H1 (cell line): Measurements from ENCODE around the gene SOST. TPM values are rescaled to one million over a fixed set of nuclear protein-coding genes. Genes with fewer than 3 reads are reported as not detected.

Source experiments
- CTCF ChIA-PET: fragments of 300-600 bp; sonication (Branson Sonifier 250); formaldehyde crosslinking; loops from one replicate; lab custom pipeline; 2021; ENCODE audit not compliant: partially characterized antibody; lab: Charles Lee
- POLR2A ChIA-PET: fragments of 300-600 bp; sonication (Branson Sonifier 250); formaldehyde crosslinking; loops from one replicate; lab custom pipeline; 2021; ENCODE audit warnings: inconsistent platforms; ENCODE audit not compliant: partially characterized antibody; lab: Charles Lee
- DNase-seq, 2 experiments: peaks; one replicate each; pipeline versions ENCODE4 v3.0.0 to v3.0.0-alpha.2; 2010 to 2022; ENCODE audit warnings: low spot score in 2 of 2, low read depth in 1 of 2, mixed read lengths in 1 of 2
- FAIRE-seq: peaks from 2 replicates; lab custom pipeline; 2011; peaks lifted over from hg19 to GRCh38; lab: Jason Lieb, UNC
- H2AFZ ChIP-seq: 2 replicates; pipeline ENCODE4 v1.8.1; 2012; ENCODE audit warnings: low read length, inconsistent platforms
- H2AK5ac ChIP-seq: 2 replicates; pipeline ENCODE4 v1.6.1; 2013; ENCODE audit warnings: low read depth, low read length
- H2BK120ac ChIP-seq: replicated peaks from 2 replicates; pipeline ENCODE3; 2013; ENCODE audit warnings: low read depth, low read length, inconsistent platforms
- H2BK12ac ChIP-seq: 2 replicates; pipeline ENCODE4 v1.6.1; 2013; ENCODE audit warnings: low read depth, low read length
- H2BK15ac ChIP-seq: 2 replicates; pipeline ENCODE4 v1.6.1; 2013; ENCODE audit warnings: low read length
- H2BK20ac ChIP-seq: 2 replicates; pipeline ENCODE4 v1.6.1; 2013; ENCODE audit warnings: low read length
- H2BK5ac ChIP-seq: 2 replicates; pipeline ENCODE4 v1.6.1; 2013; ENCODE audit warnings: low read depth, low read length
- H3K14ac ChIP-seq: 2 replicates; pipeline ENCODE4 v1.6.1; 2013; ENCODE audit warnings: inconsistent platforms; ENCODE audit not compliant: insufficient read length
- H3K18ac ChIP-seq: 2 replicates; pipeline ENCODE4 v1.6.1; 2013; ENCODE audit warnings: low read length; ENCODE audit errors: extremely low read depth
- H3K23ac ChIP-seq: 2 replicates; pipeline ENCODE4 v1.6.1; 2013; ENCODE audit warnings: inconsistent platforms; ENCODE audit not compliant: insufficient read length
- H3K23me2 ChIP-seq: 2 replicates; pipeline ENCODE4 v1.6.1; 2013; ENCODE audit warnings: low read depth, low read length
- H3K27ac ChIP-seq: 2 replicates; pipeline ENCODE4 v1.6.1; 2011; ENCODE audit warnings: low read depth, low read length, inconsistent platforms
- H3K27me3 ChIP-seq, 4 experiments: replicated peaks in 1 of 4; 1 replicate in 1 of 4; 2 replicates in 3 of 4; pipeline versions ENCODE4 v1.6.1 to v1.8.1; 2011 to 2013; ENCODE audit warnings: low read length in 3 of 4, mild to moderate bottlenecking in 3 of 4, inconsistent platforms in 2 of 4, mixed read lengths in 2 of 4, moderate library complexity in 1 of 4; ENCODE audit not compliant: control insufficient read depth in 3 of 4, insufficient read depth in 3 of 4; ENCODE audit errors: extremely low read depth in 1 of 4
- H3K36me3 ChIP-seq, 4 experiments: 2 replicates each; pipeline versions ENCODE4 v1.6.1 to v1.8.1; 2011 to 2013; ENCODE audit warnings: mild to moderate bottlenecking in 4 of 4, low read length in 3 of 4, moderate library complexity in 2 of 4, control low read depth in 1 of 4, inconsistent platforms in 1 of 4; ENCODE audit not compliant: insufficient read depth in 4 of 4, control insufficient read depth in 2 of 4
- H3K4ac ChIP-seq: replicated peaks from 2 replicates; pipeline ENCODE3; 2013; ENCODE audit warnings: low read length, low read depth, mixed read lengths, inconsistent platforms; ENCODE audit not compliant: insufficient read length
- H3K4me1 ChIP-seq, 4 experiments: replicated peaks in 1 of 4; 1 replicate in 1 of 4; 2 replicates in 3 of 4; pipeline versions ENCODE4 v1.6.1 to v1.8.1; 2011 to 2013; ENCODE audit warnings: low read length in 3 of 4, inconsistent platforms in 2 of 4, mixed read lengths in 1 of 4; ENCODE audit not compliant: insufficient read depth in 4 of 4, control insufficient read depth in 3 of 4
- H3K4me2 ChIP-seq, 2 experiments: 2 replicates each; pipeline versions ENCODE4 v1.6.1 to v1.8.1; 2011 to 2013; ENCODE audit warnings: low read depth in 2 of 2, low read length in 2 of 2, control low read depth in 1 of 2, inconsistent platforms in 1 of 2, mild to moderate bottlenecking in 1 of 2; ENCODE audit not compliant: insufficient read depth in 1 of 2
- H3K4me3 ChIP-seq, 4 experiments: fragments of 200-600, 300-600 bp in 1 of 4; sonication (generic), shearing (Covaris generic), sonication (Bioruptor Twin) in 1 of 4; 2 replicates each; pipeline versions ENCODE4 v1.5.1 to v1.8.1; 2011 to 2016; ENCODE audit warnings: low read length in 4 of 4, low read depth in 3 of 4, control low read depth in 2 of 4, inconsistent platforms in 2 of 4, mild to moderate bottlenecking in 2 of 4, mixed read lengths in 1 of 4, moderate library complexity in 1 of 4; ENCODE audit not compliant: insufficient read depth in 2 of 4; ENCODE audit errors: extremely low read depth in 1 of 4
- H3K56ac ChIP-seq: replicated peaks from 2 replicates; pipeline ENCODE3; 2013; ENCODE audit warnings: low read depth, mild to moderate bottlenecking, mixed read lengths, low read length, inconsistent platforms; ENCODE audit not compliant: insufficient read length
- H3K79me1 ChIP-seq: 2 replicates; pipeline ENCODE4 v1.6.1; 2013; ENCODE audit warnings: low read depth, low read length, control low read depth
- H3K79me2 ChIP-seq, 2 experiments: 2 replicates each; pipeline versions ENCODE4 v1.6.1 to v1.8.1; 2012 to 2013; ENCODE audit warnings: low read length in 2 of 2, mild to moderate bottlenecking in 2 of 2, inconsistent platforms in 1 of 2; ENCODE audit not compliant: insufficient read depth in 2 of 2, control insufficient read depth in 1 of 2
- H3K9ac ChIP-seq, 4 experiments: replicated peaks in 1 of 4; 1 replicate in 1 of 4; 2 replicates in 3 of 4; pipeline versions ENCODE4 v1.6.1 to v1.8.1; 2011 to 2013; ENCODE audit warnings: low read depth in 3 of 4, low read length in 3 of 4, control low read depth in 2 of 4, mild to moderate bottlenecking in 2 of 4, moderate library complexity in 2 of 4, inconsistent platforms in 1 of 4; ENCODE audit errors: extremely low read depth in 1 of 4
- H3K9me3 ChIP-seq, 2 experiments: 2 replicates each; pipeline versions ENCODE4 v1.6.1 to v1.8.1; 2012 to 2013; ENCODE audit warnings: mild to moderate bottlenecking in 2 of 2, moderate library complexity in 2 of 2, control low read depth in 1 of 2, inconsistent platforms in 1 of 2, low read depth in 1 of 2, low read length in 1 of 2, mixed read lengths in 1 of 2; ENCODE audit not compliant: insufficient read depth in 2 of 2
- H4K20me1 ChIP-seq, 2 experiments: replicated peaks in 1 of 2; 2 replicates each; pipeline versions ENCODE3 to v1.8.1; 2011 to 2013; ENCODE audit warnings: inconsistent platforms in 2 of 2, low read length in 2 of 2, mild to moderate bottlenecking in 1 of 2; ENCODE audit not compliant: insufficient read depth in 2 of 2, control insufficient read depth in 1 of 2
- H4K5ac ChIP-seq: 2 replicates; pipeline ENCODE4 v1.6.1; 2013; ENCODE audit warnings: low read length, low read depth, mixed read lengths, inconsistent platforms; ENCODE audit not compliant: insufficient read length
- H4K8ac ChIP-seq: 2 replicates; pipeline ENCODE4 v1.8.0; 2013; ENCODE audit warnings: mild to moderate bottlenecking, moderate library complexity, low read length, inconsistent platforms; ENCODE audit not compliant: insufficient read depth; ENCODE audit errors: extremely low read depth
- H4K91ac ChIP-seq: replicated peaks from 2 replicates; pipeline ENCODE3; 2013; ENCODE audit warnings: low read length, mixed read lengths, inconsistent platforms; ENCODE audit not compliant: insufficient read length
- ASH2L ChIP-seq: fragments of 200-600, 300-600 bp; sonication (generic); IDR thresholded peaks from one replicate; pipeline ENCODE4 v1.7.1; 2017; ENCODE audit warnings: low read length
- CBX5 ChIP-seq: fragments of 300-800, 300-1000 bp; sonication (generic); IDR thresholded peaks from 2 replicates; pipeline ENCODE4 v1.7.1; 2016; ENCODE audit warnings: antibody characterized with exemption, low read length, low read depth
- CEBPB ChIP-seq: IDR thresholded peaks from 2 replicates; pipeline ENCODE4 v1.6.1; 2012; ENCODE audit warnings: low read depth, low read length
- EGR1 ChIP-seq: IDR thresholded peaks from 2 replicates; pipeline ENCODE4 v1.6.1; 2011; ENCODE audit warnings: low read depth, low read length, borderline replicate concordance
- JUN ChIP-seq: IDR thresholded peaks from 2 replicates; pipeline ENCODE4 v1.6.1; 2011; ENCODE audit warnings: low read depth, mild to moderate bottlenecking, improper control_type of control experiment, low read length
- JUND ChIP-seq: IDR thresholded peaks from 2 replicates; pipeline ENCODE4 v1.6.1; 2011; ENCODE audit warnings: mild to moderate bottlenecking, improper control_type of control experiment, low read length
- NANOG ChIP-seq: IDR thresholded peaks from 2 replicates; pipeline ENCODE4 v1.6.1; 2011; ENCODE audit warnings: low read length, low read depth, mild to moderate bottlenecking, inconsistent platforms; ENCODE audit not compliant: insufficient read depth, poor library complexity, severe bottlenecking
- RXRA ChIP-seq: IDR thresholded peaks from 2 replicates; pipeline ENCODE4 v1.6.1; 2011; ENCODE audit warnings: low read depth, mild to moderate bottlenecking, low read length, moderate library complexity; ENCODE audit not compliant: insufficient read depth
- SAP30 ChIP-seq: fragments of 300-600 bp; sonication (generic); IDR thresholded peaks from 2 replicates; pipeline ENCODE4 v1.7.1; 2012; ENCODE audit warnings: low read length, moderate library complexity, mild to moderate bottlenecking, inconsistent platforms; ENCODE audit not compliant: insufficient read depth, insufficient replicate concordance
- SP2 ChIP-seq: IDR thresholded peaks from 2 replicates; pipeline ENCODE4 v1.6.1; 2012; ENCODE audit warnings: mild to moderate bottlenecking, low read length, inconsistent platforms
- TEAD4 ChIP-seq: IDR thresholded peaks from 2 replicates; pipeline ENCODE4 v1.6.1; 2012; ENCODE audit warnings: low read depth, low read length, inconsistent platforms, mixed read lengths
- whole genome bisulfite sequencing, 2 experiments: shearing (Covaris generic) in 1 of 2; methylation state at CpG; one replicate each; pipeline versions ENCODE4 v1.1.6 to v1.1.7; 2013 to 2015; ENCODE audit warnings: low lambda C conversion rate in 2 of 2, mixed read lengths in 2 of 2, inconsistent platforms in 1 of 2, low coverage in 1 of 2, missing lambda C conversion rate in 1 of 2; ENCODE audit not compliant: insufficient replicate concordance in 2 of 2, insufficient coverage in 1 of 2, insufficient read length in 1 of 2; ENCODE audit errors: extremely low coverage in 1 of 2, missing lambda C conversion rate in 1 of 2; 5-methylcytosine and 5-hydroxymethylcytosine counted together
- polyA plus RNA-seq, 7 experiments: library from polyadenylated mRNA; depleted of rRNA in 3 of 7; stranded (reverse) in 5 of 7; unstranded in 2 of 7; fragments of >200 nt in 5 of 7; fragments of 200-250 nt in 2 of 7; gene quantifications; 1 replicate in 5 of 7; 2 replicates in 1 of 7; 4 replicates in 1 of 7; pipeline versions ENCODE4 v1.2.1 to v1.2.3, GENCODE V29; 2011 to 2013; ENCODE audit warnings: missing spikeins in 2 of 7, mixed read lengths in 2 of 7
- total RNA-seq: library from RNA; stranded (reverse); fragmentation: NEBNext Ultra II Directional; extraction: Animal tissue kit (Norgen Biotek cat#: 25700); gene quantifications from 2 replicates; pipeline ENCODE4 v1.2.1, GENCODE V29; 2021
- TF ChIP-seq, protein P1 (sequence below): IDR thresholded peaks from 2 replicates; pipeline ENCODE4 v1.6.1; 2012; ENCODE audit warnings: low read length, inconsistent platforms

Gene SOST
- total and polyA plus RNA-seq, 2 of the 8 experiments (the other 6 are each of a cell fraction or from before 2014, with no cell fraction given): 0.08 TPM; not detected in 1

GRCh38 chr17:43732958-43733357, 25.6 kb downstream of the SOST start:
- H3K27me3 ChIP-seq: no peaks in the 10 kb centered on the region; a peak in 1 of 7 replicates
- DNase-seq (no peak), FAIRE-seq (no peak)
- 0 out of 2 replicates have a peak overlapping the region, but pooled peaks have one; percentile 19 for H3K27ac ChIP-seq
- H3K23ac ChIP-seq: no peak overlapping the region
- ChIA-PET POLR2A (interaction anchor here (0.7 kb wide), 1 partner anchor 13 kb away, joined by 3 read pairs; no protein-coding TSS in a partner anchor), CTCF (interaction anchor here (0.7 to 1.5 kb wide), 3 partner anchors 11 to 41 kb away, joined by 3 read pairs; no protein-coding TSS in a partner anchor)
- H3K4me3 ChIP-seq: no peak overlapping the region
- peaks cover 0 to 8% (median 2%) of the 10 kb centered on the region in 4 experiments; a peak in 3 of 7 replicates for H3K4me1 ChIP-seq
- H2BK12ac ChIP-seq: no peak overlapping the region; the same call in 1 of the 2 replicates
- H4K91ac ChIP-seq: no peak overlapping the region
- peaks cover 14 to 22% of the 10 kb centered on the region in 2 experiments; a peak in 3 of 4 replicates for H3K9me3 ChIP-seq
- no peaks in the 10 kb centered on the region for H4K20me1 ChIP-seq
- H2BK5ac ChIP-seq: no peak overlapping the region
- H3K36me3 ChIP-seq: no peaks in the 10 kb centered on the region
- no peaks in the 10 kb centered on the region for H3K79me2 ChIP-seq
- no peak overlapping the region for H3K14ac ChIP-seq
- no peak overlapping the region for H3K9ac ChIP-seq
- no peak overlapping the region for H4K8ac ChIP-seq
- H3K4ac ChIP-seq: no peak overlapping the region
- no peak overlapping the region for H4K5ac ChIP-seq
- H3K23me2 ChIP-seq: no peaks in the 10 kb centered on the region
- 76% methylated on average over 2 of the region's 2 CpGs; no CpG with 5 or more reads in 1 of the 2 experiments for WGBS, 2 experiments
- no peak overlapping the region for H2BK120ac ChIP-seq
- H3K56ac ChIP-seq: no peak overlapping the region
- no peak overlapping the region for H3K4me2 ChIP-seq
- H3K18ac ChIP-seq: no peak overlapping the region
- 0 out of 2 replicates have a peak overlapping the region, but pooled peaks have one; percentile 56 for H2BK20ac ChIP-seq
- no peaks in the 10 kb centered on the region; the same call in 1 of the 2 replicates for H3K79me1 ChIP-seq
- no peak overlapping the region for H2BK15ac ChIP-seq
- H2AFZ ChIP-seq: no peak overlapping the region
- no peak overlapping the region for H2AK5ac ChIP-seq
- no peak for TF ChIP-seq CBX5
- peak; percentile 78 for TF ChIP-seq TEAD4
- no peak for TF ChIP-seq RXRA
- no peak for TF ChIP-seq ASH2L
- TF ChIP-seq JUN: no peak
- TF ChIP-seq SAP30: no peak
- TF ChIP-seq SP2: no peak
- no peak for TF ChIP-seq NANOG
- TF ChIP-seq, protein P1, sequence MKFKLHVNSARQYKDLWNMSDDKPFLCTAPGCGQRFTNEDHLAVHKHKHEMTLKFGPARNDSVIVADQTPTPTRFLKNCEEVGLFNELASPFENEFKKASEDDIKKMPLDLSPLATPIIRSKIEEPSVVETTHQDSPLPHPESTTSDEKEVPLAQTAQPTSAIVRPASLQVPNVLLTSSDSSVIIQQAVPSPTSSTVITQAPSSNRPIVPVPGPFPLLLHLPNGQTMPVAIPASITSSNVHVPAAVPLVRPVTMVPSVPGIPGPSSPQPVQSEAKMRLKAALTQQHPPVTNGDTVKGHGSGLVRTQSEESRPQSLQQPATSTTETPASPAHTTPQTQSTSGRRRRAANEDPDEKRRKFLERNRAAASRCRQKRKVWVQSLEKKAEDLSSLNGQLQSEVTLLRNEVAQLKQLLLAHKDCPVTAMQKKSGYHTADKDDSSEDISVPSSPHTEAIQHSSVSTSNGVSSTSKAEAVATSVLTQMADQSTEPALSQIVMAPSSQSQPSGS: no peak
- TF ChIP-seq EGR1: no peak
- TF ChIP-seq CEBPB: peak; percentile 75
- TF ChIP-seq JUND: peak; percentile 76; the same call in 1 of the 2 replicates
